CD4-positive, alpha-beta T cell treated with Interleukin-6 for 4 hours (primary cell): ENCODE measurements around the gene PARP9.
"Not testable (repeated sequence)": the region's sequence is repeated elsewhere in the genome, so short reads cannot be mapped to it uniquely, and the experiment has no call there.

Experiments
- DNase-seq: peaks from one replicate; pipeline ENCODE4 v3.0.0-alpha.2; 2020; ENCODE audit warnings: mixed read lengths

The PARP9 gene

DNA sequence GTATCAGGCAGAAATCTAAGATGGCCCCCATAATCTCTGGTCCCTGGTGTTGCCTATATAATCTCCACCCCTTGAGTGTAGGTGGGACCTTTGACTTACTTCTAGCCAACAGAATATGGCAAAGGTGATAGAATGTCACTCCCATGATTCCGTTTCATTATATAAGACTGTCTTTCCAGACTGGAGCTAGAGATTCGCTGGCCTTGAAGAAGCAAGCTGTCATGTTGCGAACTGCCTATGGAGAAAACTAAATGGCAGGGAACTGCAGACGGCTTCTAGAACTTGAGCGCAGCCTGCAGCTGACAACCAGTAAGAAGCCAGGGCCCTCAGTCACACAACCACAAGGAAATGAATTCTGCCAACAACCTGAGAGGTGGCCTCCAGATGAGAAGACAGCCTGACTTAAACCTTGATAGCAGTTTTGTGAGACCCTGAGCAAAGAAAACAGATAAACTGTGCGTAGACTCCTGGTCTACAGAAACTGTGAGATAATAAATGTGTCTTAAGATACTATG lies 47.2 kb downstream of the PARP9 start:
- no peak for DNase-seq

DNA sequence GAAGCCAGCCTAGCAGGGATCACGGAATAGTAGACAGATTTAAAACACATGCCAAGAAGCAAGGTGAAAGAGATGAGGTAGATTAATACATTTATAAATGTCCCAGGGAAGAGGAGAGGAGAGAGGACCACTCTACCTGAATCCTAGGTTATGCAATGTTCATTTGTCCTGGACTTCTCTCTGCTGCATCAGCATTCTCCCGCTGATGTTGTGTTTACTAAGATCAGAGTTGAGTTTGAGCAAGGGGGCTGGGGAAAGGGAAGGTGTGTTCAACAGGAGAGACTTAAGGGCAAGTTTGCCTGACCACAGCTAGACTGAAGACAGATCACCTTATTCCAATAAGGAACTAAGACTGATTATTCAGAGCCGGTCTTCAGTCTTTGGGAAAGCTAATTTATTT lies 48.2 kb downstream of the PARP9 start:
- DNase-seq, result no peak

DNA sequence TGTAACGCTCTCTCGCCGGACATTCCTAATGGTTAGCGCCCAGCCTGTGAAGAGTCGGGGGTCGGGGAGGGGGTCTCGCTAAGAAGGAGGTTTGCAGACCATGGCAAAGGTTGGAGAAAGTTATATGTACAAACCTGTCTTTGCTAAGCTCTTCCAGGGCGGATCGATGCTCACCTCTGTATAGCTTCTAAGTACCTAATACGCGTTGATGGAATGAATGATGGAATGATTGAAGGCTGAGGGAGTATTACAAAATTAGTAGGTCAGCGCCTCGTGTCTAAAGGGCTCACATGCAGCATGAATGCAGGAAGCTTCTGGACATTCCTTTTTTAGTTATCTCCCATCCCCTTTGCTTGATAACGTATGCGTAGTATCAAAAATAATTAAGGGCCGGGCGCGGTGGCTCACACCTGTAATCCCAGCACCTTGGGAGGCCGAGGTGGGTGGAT lies 49.1 kb downstream of the PARP9 start:
- no peak for DNase-seq

DNA sequence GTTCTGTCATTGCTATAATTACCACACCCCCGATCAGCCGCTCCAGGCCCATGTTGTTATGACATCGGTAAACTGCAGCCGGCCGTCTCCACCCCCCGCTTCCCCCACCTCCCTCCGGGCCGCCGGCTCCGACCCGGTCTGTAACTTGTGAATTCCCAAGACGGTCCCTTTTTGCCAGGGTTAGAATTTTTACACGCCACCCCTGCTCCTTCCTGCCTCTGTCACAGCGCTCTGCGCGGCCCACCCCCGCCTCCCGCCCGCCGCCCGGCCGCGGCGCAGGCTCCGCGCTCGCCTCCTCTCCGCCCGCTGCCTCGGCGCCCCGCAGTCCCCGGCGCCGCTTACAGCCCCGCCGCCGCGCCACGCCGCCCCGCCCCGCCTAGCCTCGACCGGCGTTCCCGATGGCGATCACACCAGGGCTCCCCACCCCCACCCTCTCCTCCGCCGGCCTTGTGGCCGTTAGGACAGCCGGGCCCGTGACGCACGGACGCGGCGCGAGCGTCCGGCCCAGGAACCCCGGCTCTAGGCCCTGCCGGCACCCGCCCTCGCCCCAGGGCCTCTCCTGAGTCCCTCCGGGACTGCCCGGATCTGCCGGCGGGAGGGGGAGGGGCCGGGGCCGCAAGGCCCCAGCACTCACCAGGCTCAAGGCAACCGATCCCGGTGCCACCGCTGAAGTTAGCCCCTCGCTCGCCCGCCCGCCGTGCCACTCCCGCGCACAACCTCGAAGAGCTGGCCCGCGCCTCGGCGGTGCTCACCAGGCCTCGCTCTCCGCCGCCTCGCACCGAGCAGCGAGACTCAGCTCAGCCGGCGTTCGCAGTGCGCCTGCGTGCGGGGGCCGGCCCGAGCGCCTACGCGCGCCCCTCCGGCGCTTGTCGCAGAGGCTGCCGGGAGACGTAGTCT lies 49.7 kb downstream of the PARP9 start, which contains the start of gene KPNA1:
Gene KPNA1, minus strand, starts transcription at position 817 of the 897 bp plus-strand sequence. CDS start 18,374 bp downstream, outside the sequence.
- DNase-seq, result peak; percentile 86

DNA sequence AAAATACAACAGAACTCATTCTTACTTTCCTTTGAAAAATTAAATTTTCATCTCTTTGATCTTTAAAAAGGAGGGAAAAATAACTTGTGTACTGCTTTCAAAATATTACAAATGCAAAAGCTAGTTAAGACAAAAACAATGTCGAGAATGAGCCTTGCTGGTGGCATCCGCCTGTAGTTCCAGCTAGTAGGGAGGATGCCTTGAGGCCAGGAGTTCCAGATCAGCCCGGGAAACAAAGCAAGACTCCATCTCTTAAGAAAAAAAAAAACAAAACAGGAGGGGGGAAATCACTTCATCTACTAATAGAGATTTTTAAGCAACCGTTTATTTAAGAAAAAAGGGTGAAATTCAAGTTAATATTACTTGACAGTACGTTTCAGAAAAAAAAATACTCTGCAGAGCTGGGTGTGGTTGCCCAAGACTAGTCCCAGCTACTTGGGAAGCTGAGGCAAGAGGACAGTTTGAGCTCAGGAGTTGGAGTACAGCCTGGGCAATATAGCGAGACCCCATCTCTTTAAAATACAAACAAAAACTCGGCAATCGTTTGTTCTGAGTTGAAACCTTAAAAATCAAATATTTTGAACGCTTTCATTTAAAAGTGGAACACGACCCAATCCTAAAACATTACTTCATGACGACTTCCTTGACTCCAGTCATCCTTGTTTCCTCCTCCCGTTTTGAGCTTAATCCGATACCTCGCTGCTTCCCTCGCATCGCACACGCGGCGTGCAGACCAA lies 50.5 kb downstream of the PARP9 start:
- no peak for DNase-seq

DNA sequence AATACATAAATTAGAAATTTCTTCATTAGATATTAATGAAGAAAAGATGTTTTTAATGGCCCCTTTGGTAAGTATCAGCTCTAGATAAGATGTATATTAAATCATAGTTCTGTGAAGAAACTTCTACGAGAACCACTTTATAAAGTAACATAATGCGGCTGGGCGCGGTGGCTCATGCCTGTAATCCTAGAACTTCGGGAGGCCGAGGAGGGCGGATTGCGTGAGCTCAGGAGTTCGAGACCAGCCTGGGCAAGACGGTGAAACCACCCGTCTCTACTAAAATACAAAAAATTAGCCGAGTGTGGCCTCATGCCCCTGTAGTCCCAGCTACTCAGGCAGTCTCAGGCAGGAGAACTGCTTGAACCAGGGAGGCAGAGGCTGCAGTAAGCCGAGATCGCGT lies 51.8 kb downstream of the PARP9 start:
- no peak for DNase-seq

DNA sequence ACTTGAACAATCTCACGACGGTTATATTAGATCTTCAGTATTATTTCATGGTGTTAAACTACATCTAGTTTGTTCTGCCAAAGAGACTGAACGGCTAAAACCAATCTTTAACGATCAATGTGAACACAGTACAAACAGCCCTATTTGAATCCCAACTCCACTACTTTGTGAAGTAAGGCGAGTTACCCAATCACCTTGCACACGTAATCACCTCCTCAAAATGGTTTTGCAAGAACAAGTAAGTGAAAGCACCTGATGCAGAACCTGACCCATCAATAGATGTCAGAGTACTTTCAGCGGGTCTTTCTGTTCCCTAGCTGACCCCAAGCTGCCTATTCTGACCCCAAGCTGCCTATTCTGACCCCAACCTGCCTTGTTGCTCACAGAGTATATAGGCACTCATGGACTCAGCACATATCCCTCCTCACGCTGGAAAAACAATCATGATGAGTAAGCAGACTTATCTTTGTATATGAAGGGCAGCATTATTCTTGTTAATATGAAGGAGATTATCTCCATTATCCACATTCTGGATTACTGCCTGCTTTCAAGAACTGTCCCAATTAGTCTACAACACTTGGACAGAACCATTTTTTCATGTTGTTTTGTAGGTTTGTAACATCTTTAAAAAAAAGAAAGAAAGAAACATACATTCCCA lies 53.1 kb downstream of the PARP9 start:
- no peak for DNase-seq

DNA sequence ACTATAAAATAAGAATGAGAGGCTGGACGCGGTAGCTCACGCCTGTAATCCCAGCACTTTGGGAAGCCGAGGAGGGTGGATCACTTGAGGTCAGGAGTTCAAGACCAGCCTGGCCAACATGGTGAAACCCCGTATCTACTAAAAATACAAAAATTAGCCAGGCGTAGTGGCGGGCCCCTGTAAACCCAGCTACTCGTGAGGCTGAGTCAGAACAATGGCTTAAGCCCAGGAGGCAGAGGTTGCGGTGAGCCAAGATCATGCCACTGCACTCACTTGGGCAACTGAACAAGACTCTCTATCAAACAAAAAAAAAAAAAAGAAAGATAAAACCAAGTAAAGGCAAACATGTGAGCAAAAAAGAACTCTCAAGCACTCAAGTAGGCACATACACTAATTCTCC lies 55.2 kb downstream of the PARP9 start:
- not testable (repeated sequence) for DNase-seq

DNA sequence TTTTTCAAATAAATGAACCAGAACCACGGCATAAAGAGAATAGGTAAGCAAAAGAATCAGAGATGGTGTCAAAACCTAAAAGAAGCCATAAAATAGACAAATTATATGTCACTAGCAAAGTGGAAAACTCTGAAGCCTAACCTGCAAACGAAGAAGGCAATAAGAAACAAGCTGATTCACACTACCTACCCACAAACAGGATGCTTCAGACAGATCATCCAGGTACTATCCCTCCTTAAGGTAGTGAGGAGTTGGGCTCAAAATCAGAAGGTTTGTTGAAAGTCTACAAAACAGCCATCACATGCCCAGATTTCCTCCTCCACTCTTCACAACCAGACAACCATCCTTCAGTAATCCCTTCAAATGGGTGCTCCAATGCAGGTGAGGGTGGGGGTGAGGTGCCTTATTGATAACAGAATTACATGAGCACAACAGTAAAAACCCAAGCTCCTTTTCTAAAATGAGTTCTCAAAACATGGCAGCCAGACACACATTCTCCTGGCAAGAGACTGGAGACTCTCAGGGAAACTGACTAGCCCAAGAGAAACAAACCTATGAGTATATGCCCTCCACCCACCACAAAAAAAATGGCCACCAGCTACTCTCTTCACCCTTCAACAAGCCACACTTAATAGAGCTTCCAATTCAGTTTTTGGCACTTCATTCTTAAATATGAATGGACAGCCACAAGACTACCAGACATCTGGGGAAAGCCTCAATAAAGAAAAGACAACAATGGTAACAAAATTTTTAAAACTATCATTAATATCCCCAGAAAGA lies 55.8 kb downstream of the PARP9 start:
- DNase-seq, result no peak

DNA sequence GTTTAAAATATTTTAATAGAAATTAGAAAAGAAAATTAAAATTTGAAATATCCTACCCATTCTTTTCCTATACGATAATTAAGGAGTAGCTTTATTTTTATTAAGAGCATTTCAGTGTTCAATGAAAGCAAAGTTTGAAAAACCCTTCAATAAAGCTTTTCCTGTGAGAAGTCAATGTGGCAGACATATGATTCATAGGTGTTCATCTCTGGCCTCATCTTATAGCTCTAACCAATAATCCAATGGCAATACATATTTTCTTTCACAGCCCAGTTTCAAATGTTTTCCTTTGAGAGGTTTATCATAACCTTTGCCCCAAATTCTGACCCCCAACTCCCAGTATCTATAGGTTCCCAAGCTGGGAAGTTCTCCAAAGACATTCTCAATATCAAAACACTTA lies 57.6 kb downstream of the PARP9 start:
- no peak for DNase-seq

DNA sequence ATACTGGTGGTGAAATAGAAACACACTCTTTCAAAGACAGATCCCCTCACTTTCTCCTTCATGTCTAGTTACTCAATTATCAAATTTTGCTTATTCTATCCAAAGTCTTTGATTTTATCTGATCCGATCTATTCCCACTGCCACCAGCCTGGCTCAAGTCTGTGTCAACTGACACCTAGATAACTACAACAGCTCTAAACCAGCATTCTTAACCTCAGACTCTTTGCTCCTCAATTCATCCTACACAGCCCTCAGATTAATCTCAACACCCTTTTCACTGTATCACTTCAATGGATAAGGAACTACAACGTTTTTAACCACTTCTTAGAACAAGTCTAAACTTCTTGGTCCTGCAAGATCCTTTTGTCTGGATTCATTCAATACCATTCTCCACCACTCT lies 58.4 kb downstream of the PARP9 start:
- no peak for DNase-seq

DNA sequence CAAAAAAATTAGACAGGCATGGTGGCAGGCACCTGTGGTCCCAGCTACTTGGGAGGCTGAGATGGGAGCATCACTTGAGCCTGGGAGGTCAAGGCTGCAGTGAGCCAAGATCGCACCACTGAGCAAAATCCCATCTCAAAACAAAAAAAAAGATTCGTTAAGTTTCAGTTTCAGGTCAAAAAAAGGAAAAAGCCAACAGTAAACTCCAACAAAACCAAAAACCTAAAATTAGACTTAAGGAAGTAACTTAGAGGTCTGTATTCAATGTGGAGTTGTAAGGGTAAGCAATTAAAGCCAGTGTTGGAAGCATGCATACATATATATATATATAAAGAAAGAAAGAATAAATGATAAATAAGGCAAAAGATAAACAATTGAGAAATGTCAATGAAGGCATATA lies 61.2 kb downstream of the PARP9 start:
- no peak for DNase-seq

DNA sequence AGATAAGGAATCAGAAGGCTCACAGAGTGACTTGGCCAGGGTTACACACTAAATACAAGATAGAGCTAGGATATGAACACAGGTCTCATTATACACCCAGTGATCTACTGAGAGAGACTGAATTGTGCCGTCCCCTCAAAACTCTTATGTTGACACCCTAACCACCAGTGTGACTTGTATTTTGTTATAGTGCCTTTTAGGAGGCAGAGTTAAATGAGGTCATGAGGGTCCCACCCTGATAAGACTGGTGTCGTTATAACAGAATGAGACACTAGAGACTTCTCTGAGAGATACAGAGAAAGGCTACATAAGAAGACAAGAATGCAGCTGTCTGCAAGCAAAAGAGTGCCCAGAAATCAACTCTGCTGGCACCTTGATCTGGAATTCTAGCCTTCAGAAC lies 62.0 kb downstream of the PARP9 start:
- no peak for DNase-seq

DNA sequence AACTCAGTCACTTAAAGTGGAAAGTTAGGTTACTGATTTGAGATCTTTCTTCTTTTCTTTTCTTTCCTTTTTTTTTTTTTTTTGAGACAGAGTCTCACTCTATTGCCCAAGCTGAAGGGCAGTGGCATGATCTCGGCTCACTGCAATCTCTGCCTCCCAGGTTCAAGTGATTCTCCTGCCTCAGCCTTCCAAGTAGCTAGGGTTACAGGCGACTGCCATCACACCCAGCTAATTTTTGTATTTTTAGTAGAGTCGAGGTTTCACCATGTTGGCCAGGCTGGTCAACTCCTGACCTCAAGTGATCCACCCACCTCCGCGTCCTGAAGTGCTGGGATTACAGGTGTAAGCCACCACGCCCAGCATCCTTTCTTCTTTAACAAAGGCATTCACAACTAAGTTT lies 63.1 kb downstream of the PARP9 start:
- DNase-seq, result not testable (repeated sequence)

DNA sequence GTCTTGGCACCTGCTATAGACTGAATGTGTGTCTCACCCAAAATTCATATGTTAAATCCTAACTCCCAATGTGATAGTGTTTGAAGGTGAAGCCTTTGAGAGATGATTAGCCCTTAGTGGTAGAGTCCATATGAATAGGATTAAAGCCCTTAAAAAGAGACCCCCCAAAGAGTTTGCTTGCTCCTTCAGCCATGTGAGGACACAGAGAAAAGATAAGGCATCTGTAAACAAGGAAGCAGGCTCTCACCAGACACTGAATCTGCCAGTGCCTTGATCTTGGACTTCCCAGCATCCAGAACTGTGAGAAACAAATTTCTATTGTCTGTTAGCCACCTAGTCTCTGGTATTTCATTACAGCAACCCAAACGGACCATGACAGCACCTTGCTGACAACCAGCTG lies 65.9 kb downstream of the PARP9 start:
- no peak for DNase-seq

DNA sequence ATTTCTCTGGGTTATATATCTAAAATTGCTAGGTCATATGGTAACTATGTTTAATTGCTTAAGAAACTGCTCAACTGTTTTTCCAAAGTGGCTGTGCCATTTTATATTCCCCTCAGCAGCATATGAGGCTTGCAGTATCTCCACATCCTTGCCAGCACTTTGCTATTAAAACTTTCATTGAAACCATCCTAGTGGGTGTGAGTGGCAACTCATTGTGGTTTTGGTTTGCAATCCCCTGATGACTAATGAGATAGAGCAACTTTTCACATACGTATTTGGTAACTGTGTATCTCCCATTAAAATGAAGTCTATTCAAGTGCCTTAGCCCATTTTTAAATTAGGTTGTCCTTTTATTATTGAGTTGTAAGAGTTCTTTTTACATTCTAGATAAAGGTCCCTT lies 66.7 kb downstream of the PARP9 start:
- DNase-seq, result peak; percentile 26

DNA sequence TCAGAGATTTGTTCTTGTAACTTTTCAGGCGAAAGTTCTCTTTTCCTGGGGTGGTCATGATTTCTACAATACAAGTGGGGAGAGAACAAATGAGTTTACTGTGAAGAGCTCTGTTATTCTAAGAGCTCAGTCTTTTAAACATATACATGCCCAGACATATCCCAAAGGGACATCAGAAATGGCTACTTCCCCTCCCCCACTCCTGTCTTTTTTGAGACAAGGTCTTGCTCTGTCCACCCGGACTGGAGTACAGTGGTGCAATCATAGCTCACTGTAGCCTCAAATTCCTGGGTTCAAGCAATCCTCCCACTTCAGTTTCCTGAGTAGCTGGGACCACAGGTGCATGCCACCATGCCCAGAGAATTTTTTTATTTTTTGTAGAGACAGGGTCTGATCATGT lies 67.6 kb downstream of the PARP9 start:
- DNase-seq, result no peak

DNA sequence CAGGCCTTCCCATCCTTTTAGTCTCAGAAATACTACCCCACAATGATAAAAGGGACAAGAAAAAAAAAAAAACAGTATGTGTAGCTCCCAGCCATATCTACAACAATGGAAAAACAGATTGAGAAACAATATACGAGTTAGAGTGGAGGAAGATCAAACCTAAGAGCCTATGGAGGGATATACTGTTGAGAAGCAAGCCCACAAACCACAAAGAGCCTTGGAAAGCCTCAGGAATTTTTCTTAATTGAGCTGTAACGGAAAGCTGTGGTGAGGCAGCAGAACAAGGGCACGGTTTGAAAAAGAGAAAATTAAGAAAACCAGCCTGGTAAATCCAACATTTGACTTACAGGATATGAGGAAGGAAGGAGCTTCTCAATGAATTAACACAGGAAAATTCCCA lies 70.8 kb downstream of the PARP9 start:
- DNase-seq, result no peak

DNA sequence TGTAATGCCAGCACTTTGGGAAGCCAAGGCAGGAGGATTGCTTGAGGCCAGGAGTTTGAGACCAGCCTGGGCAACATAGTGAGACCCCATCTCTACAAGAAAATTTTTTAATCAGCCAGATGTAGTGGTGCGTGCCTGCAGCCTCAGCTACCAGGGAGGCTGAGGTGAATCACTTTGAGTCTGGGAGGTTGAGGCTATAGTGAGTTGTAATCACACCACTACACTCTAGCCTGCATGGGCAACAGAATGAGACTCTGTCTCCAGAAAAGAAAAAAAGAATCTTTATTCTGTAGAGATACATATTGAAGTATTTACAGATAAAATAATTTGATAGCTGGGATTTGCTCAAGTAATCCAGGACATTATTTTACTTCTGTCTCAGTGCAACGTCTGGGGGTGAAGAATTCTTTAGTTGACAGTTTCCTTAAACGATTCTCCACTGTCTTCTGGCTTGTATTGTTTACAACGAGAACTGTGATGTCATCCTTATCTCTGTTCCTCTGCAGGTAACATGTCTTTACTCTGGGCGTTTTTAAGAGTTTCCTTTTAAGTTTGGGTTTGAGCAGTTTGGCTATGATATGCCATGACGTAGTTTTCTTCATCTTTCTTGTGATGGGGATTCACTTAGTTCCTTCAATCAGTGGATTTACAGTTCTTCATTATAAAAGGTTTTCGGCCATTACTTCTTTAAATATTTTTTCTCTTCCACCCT lies 75.7 kb downstream of the PARP9 start:
- no peak for DNase-seq

DNA sequence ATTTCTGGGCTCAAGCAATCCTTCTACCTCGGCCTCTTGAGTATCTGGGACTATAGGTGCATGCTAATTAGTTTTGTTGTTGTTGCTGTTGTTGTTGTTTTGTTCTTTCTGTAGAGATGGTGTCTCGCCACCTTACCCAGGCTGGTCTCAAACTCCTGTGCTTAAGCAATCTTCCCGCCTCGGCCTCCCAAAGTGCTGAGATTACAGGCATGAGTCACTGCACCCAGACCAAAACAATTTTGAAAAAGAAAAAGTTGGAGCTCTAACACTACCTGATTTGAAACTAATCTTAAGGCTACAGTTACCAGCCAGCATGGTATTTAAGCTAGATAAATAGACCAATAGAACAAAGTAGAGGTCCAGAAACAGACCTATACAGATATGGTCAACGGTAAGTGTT lies 79.1 kb downstream of the PARP9 start:
- DNase-seq, result no peak

DNA sequence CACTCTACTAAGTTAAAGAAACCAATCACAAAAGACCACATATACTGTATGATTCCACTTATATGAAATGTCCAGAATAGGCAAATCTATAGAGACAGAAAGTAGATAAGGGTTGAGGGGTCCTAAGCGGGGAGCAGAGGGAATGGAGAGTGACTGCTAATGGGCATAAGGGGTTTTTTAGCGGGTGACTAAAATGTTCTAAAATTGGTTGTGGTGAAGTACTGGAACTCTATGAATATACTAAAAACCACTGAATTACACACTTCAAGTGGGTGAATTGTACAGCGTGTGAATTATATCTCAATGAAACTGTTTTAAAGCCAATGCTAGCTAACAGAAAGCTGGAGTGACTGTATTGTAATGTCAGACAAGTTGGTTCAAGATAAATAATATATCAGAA lies 82.7 kb downstream of the PARP9 start:
- no peak for DNase-seq
